ENCODE measurements around the gene NUP214. TPM values are rescaled to one million over a fixed set of nuclear protein-coding genes. Genes with fewer than 3 reads are reported as not detected.

Gene NUP214
- 52.1 TPM for total RNA-seq

GRCh38 chr9:131125288-131126058 is at the start of gene NUP214:
NUP214 (plus strand) TSS chr9:131125586; CDS start chr9:131125705, 119 bp downstream.
- peak; percentile 99 for DNase-seq (ENCODE audit: low spot score)

- no peak for DNase-seq (ENCODE audit: low spot score)
Measured at GRCh38 chr9:131076347-131077195, 48.8 kb upstream of the NUP214 start.

- no peak for DNase-seq (ENCODE audit: low spot score)
Measured at GRCh38 chr9:131078427-131079366, 46.7 kb upstream of the NUP214 start.

GRCh38 chr9:131080589-131080988 is 44.8 kb upstream of the NUP214 start:
- no peak for DNase-seq (ENCODE audit: low spot score)

GRCh38 chr9:131081868-131082267 is 43.5 kb upstream of the NUP214 start:
- DNase-seq (ENCODE audit: low spot score) = no peak

- DNase-seq (ENCODE audit: low spot score) = no peak
Measured at GRCh38 chr9:131082774-131083512, 42.4 kb upstream of the NUP214 start.

GRCh38 chr9:131084661-131085369 is 40.6 kb upstream of the NUP214 start:
- DNase-seq (ENCODE audit: low spot score) = no peak

GRCh38 chr9:131085370-131086122 is 39.8 kb upstream of the NUP214 start:
- no peak for DNase-seq (ENCODE audit: low spot score)

GRCh38 chr9:131087354-131087893 is 38.0 kb upstream of the NUP214 start:
- DNase-seq (ENCODE audit: low spot score) = no peak

- DNase-seq (ENCODE audit: low spot score) = no peak
Measured at GRCh38 chr9:131090025-131090787, 35.2 kb upstream of the NUP214 start.

GRCh38 chr9:131091352-131091992 is 33.9 kb upstream of the NUP214 start:
- DNase-seq (ENCODE audit: low spot score) = no peak

- no peak for DNase-seq (ENCODE audit: low spot score)
Measured at GRCh38 chr9:131092030-131092429, 33.4 kb upstream of the NUP214 start.

- DNase-seq (ENCODE audit: low spot score) = no peak
Measured at GRCh38 chr9:131092548-131093440, 32.6 kb upstream of the NUP214 start.

GRCh38 chr9:131094015-131094414 is 31.4 kb upstream of the NUP214 start:
- no peak for DNase-seq (ENCODE audit: low spot score)

GRCh38 chr9:131094622-131095021 is 30.8 kb upstream of the NUP214 start:
- DNase-seq (ENCODE audit: low spot score) = no peak

- DNase-seq (ENCODE audit: low spot score) = no peak
Measured at GRCh38 chr9:131095666-131096268, 29.6 kb upstream of the NUP214 start.

All from mucosa of gallbladder (tissue), 1 donor.